AG08396 (cell line): ENCODE results near the gene FXYD6.

Experiments used
- DNase-seq: peaks from one replicate; pipeline ENCODE4 v3.0.0; 2012; ENCODE audit warnings: low spot score, mixed read lengths

FXYD6 gene

GRCh38 chr11:117910525-117910924, 34.1 kb upstream of the FXYD6 start:
- DNase-seq: no peak

- no peak for DNase-seq
These were observed 33.3 kb upstream of the FXYD6 start for GRCh38 chr11:117909611-117910382.

GRCh38 chr11:117908959-117909610, 32.6 kb upstream of the FXYD6 start:
- no peak for DNase-seq

- no peak for DNase-seq
These were observed 31.8 kb upstream of the FXYD6 start for GRCh38 chr11:117908109-117908895.

GRCh38 chr11:117907276-117908108, 31.0 kb upstream of the FXYD6 start:
- peak; percentile 84 for DNase-seq

GRCh38 chr11:117906710-117907109, 30.3 kb upstream of the FXYD6 start:
- no peak for DNase-seq

- DNase-seq: no peak
These were observed 29.7 kb upstream of the FXYD6 start for GRCh38 chr11:117906126-117906525.

GRCh38 chr11:117905524-117905923, 29.1 kb upstream of the FXYD6 start:
- no peak for DNase-seq

- DNase-seq: no peak
These were observed 27.3 kb upstream of the FXYD6 start for GRCh38 chr11:117903505-117904382.

- no peak for DNase-seq
These were observed 25.8 kb upstream of the FXYD6 start for GRCh38 chr11:117902001-117902845.

GRCh38 chr11:117901601-117902000, 25.1 kb upstream of the FXYD6 start:
- no peak for DNase-seq

- no peak for DNase-seq
These were observed 24.4 kb upstream of the FXYD6 start for GRCh38 chr11:117900720-117901440.

- no peak for DNase-seq
These were observed 23.7 kb upstream of the FXYD6 start for GRCh38 chr11:117900121-117900648.

GRCh38 chr11:117898059-117898458, 21.6 kb upstream of the FXYD6 start:
- no peak for DNase-seq

- DNase-seq: no peak
These were observed 16.2 kb upstream of the FXYD6 start for GRCh38 chr11:117892651-117893050.

- no peak for DNase-seq
These were observed 14.9 kb upstream of the FXYD6 start for GRCh38 chr11:117891362-117891761.

GRCh38 chr11:117888139-117888566, 11.7 kb upstream of the FXYD6 start:
- DNase-seq: no peak

GRCh38 chr11:117887431-117888138, 11.1 kb upstream of the FXYD6 start:
- DNase-seq: no peak
